ENCODE results near the gene DSCAM. TPM values are rescaled to one million over a fixed set of nuclear protein-coding genes. Genes with fewer than 3 reads are reported as not detected.

The DSCAM gene
- polyA plus RNA-seq, 3 donors, result not detected

DNA sequence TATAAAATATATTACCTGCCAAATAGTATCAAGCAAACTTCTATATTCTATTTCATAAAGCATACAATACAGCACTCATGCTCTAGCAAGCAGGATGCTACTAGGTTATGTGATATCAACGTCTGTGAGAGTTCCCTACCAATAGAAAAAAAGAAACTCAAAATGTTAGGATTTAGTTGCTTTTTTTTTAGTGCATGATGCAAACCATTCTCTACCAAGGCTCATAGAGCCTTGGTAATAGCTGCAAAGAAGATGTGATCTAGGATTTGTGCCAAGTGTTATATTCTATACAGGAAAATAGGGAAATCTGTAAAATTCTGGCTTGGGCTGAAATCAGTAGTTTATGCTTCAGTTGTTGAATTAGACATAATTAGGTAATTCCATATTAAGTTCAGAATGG is 394.4 kb downstream of the DSCAM start:
- Histone ChIP-seq H3K79me2 (ENCODE audit: insufficient read depth, low read length) (no peaks in the 10 kb centered on the region), H3K9ac (ENCODE audit: insufficient read depth, low read length, poor library complexity, severe bottlenecking) (no peak overlapping the region), H3K27ac (ENCODE audit: low read depth in 1 of 2, low read length in 2 of 2) (no peak overlapping the region), H4K20me1 (ENCODE audit: insufficient read depth, low read length) (no peaks in the 10 kb centered on the region), H2AFZ (ENCODE audit: insufficient read depth, low read depth, low read length, poor library complexity, severe bottlenecking) (no peak overlapping the region), H3K36me3 (replicated peaks in 1 of 2; ENCODE audit: control insufficient read depth in 1 of 2, insufficient read depth in 2 of 2, low read length in 2 of 2) (no peaks in the 10 kb centered on the region), H3K4me2 (replicated peaks; ENCODE audit: extremely low read depth, low read length, poor library complexity, severe bottlenecking) (no peak overlapping the region), H3K27me3 (ENCODE audit: control insufficient read depth in 2 of 2, insufficient read depth in 2 of 2, low read length in 2 of 2) (no peaks in the 10 kb centered on the region), H3K9me3 (replicated peaks in 1 of 2; ENCODE audit: control insufficient read depth in 1 of 2, insufficient read depth in 1 of 2, low read length in 2 of 2) (no peaks in the 10 kb centered on the region), H3K4me3 (replicated peaks in 1 of 3; ENCODE audit: low read depth in 2 of 3, low read length in 3 of 3) (no peak overlapping the region), H3K4me1 (ENCODE audit: control insufficient read depth in 1 of 2, insufficient read depth in 2 of 2, low read length in 2 of 2) (no peaks in the 10 kb centered on the region)
- Mint-ChIP-seq H3K36me3 (no peaks in the 10 kb centered on the region), H3K9me3 (peaks cover 0 to 3% (median 0%) of the 10 kb centered on the region in 7 donors), H3K27me3 (ENCODE audit: low read depth in 3 of 3) (peaks cover 0 to 4% (median 2%) of the 10 kb centered on the region in 3 donors), H3K4me3 (no peak overlapping the region), H3K4me1 (no peaks in the 10 kb centered on the region), H3K27ac (no peak overlapping the region)
- no peak for DNase-seq
- no CpG with 5 or more reads among the region's 1 CpG for WGBS (ENCODE audit: insufficient coverage)
- intact Hi-C loops (cut with micrococcal nuclease), result no loop called here
- TF ChIP-seq, protein P1, sequence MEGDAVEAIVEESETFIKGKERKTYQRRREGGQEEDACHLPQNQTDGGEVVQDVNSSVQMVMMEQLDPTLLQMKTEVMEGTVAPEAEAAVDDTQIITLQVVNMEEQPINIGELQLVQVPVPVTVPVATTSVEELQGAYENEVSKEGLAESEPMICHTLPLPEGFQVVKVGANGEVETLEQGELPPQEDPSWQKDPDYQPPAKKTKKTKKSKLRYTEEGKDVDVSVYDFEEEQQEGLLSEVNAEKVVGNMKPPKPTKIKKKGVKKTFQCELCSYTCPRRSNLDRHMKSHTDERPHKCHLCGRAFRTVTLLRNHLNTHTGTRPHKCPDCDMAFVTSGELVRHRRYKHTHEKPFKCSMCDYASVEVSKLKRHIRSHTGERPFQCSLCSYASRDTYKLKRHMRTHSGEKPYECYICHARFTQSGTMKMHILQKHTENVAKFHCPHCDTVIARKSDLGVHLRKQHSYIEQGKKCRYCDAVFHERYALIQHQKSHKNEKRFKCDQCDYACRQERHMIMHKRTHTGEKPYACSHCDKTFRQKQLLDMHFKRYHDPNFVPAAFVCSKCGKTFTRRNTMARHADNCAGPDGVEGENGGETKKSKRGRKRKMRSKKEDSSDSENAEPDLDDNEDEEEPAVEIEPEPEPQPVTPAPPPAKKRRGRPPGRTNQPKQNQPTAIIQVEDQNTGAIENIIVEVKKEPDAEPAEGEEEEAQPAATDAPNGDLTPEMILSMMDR (IDR thresholded peaks at IDR 0.05), result no peak

DNA sequence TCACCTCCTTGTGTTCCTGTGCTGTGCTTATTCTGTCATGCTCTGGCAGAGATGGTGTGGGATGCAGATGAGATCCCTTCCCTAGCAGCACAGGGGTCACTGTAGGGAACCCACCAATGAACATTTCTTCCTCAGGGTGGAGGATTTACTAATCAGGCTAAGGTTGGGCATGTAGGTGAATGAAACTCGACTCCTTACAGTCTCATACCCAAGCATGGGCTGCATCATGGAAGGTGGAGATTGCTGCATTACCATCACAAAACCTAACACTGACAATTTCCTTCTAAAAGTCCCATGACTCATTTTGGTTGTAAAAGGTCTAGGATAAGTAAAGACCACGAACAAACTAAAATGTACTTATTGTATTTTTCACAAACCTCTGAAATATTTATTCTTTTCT is 399.9 kb downstream of the DSCAM start:
- H2AFZ ChIP-seq (ENCODE audit: insufficient read depth, low read depth, low read length, poor library complexity, severe bottlenecking), result no peak overlapping the region
- H3K4me3 Mint-ChIP-seq, result no peak overlapping the region
- no peak overlapping the region for H3K27ac ChIP-seq (ENCODE audit: low read depth in 1 of 2, low read length in 2 of 2)
- no peak for DNase-seq
- H3K4me1 Mint-ChIP-seq, result no peaks in the 10 kb centered on the region
- intact Hi-C loops (cut with micrococcal nuclease), result no loop called here
- H3K9me3 ChIP-seq (replicated peaks in 1 of 2; ENCODE audit: control insufficient read depth in 1 of 2, insufficient read depth in 1 of 2, low read length in 2 of 2), result peaks cover 0 to 12% of the 10 kb centered on the region in 2 donors
- no peak overlapping the region for H3K9ac ChIP-seq (ENCODE audit: insufficient read depth, low read length, poor library complexity, severe bottlenecking)
- H3K36me3 Mint-ChIP-seq, result no peaks in the 10 kb centered on the region
- no peak overlapping the region for H3K4me2 ChIP-seq (replicated peaks; ENCODE audit: extremely low read depth, low read length, poor library complexity, severe bottlenecking)
- H3K4me3 ChIP-seq (replicated peaks in 1 of 3; ENCODE audit: low read depth in 2 of 3, low read length in 3 of 3), result no peak overlapping the region
- peaks cover 0 to 2% (median 2%) of the 10 kb centered on the region in 3 donors for H3K27me3 Mint-ChIP-seq (ENCODE audit: low read depth in 3 of 3)
- WGBS (ENCODE audit: insufficient coverage), result no CpG with 5 or more reads among the region's 2 CpGs
- H3K4me1 ChIP-seq (ENCODE audit: control insufficient read depth in 1 of 2, insufficient read depth in 2 of 2, low read length in 2 of 2), result no peaks in the 10 kb centered on the region
- no peaks in the 10 kb centered on the region for H4K20me1 ChIP-seq (ENCODE audit: insufficient read depth, low read length)
- H3K27ac Mint-ChIP-seq, result no peak overlapping the region
- peaks cover 0 to 14% (median 4%) of the 10 kb centered on the region in 7 donors for H3K9me3 Mint-ChIP-seq
- H3K79me2 ChIP-seq (ENCODE audit: insufficient read depth, low read length), result no peaks in the 10 kb centered on the region
- TF ChIP-seq, protein P1 (IDR thresholded peaks at IDR 0.05), result no peak
- no peaks in the 10 kb centered on the region for H3K27me3 ChIP-seq (ENCODE audit: control insufficient read depth in 2 of 2, insufficient read depth in 2 of 2, low read length in 2 of 2)
- no peaks in the 10 kb centered on the region for H3K36me3 ChIP-seq (replicated peaks in 1 of 2; ENCODE audit: control insufficient read depth in 1 of 2, insufficient read depth in 2 of 2, low read length in 2 of 2)
